ENCODE measurements around the gene CHORDC1. TPM values are rescaled to one million over a fixed set of nuclear protein-coding genes. Genes with fewer than 3 reads are reported as not detected.
A peak's percentile ranks its signal among the peaks of the same experiment; 100 is the strongest.

CHORDC1 gene
- total RNA-seq, 1 experiment from 2014 or later: 88.8 TPM

- intact Hi-C loops (cut with micrococcal nuclease; ENCODE audit: unreplicated experiment) (no loop called here), in situ Hi-C loops (cut with HindIII; ENCODE audit: low pct_unique_long_range_greater_than_20kb, low sequenced_read_pairs) (no loop called here)
- peak overlapping the region; percentile 97 to 100 for H3K4me3 ChIP-seq (ENCODE audit: low read depth in 2 of 2, low read length in 2 of 2)
- peak overlapping the region; percentile 95 for H3K27ac ChIP-seq (ENCODE audit: low read length)
- no peaks in the 10 kb centered on the region for H3K27me3 ChIP-seq (ENCODE audit: control insufficient read depth, insufficient read depth, low read length)
- no peaks in the 10 kb centered on the region; the same call in 1 of the 2 replicates for H3K9me3 ChIP-seq (ENCODE audit: control insufficient read depth, insufficient read depth, low read depth, low read length)
- TF ChIP-seq CTCF (IDR thresholded peaks at IDR 0.05): no peak
- TF ChIP-seq TCF7L2 (IDR thresholded peaks at IDR 0.05; ENCODE audit: low read depth, low read length): no peak
- no peak for TF ChIP-seq POLR2AphosphoS5 (IDR thresholded peaks at IDR 0.05; ENCODE audit: low read depth, low read length)
- TF ChIP-seq SIN3A (IDR thresholded peaks at IDR 0.05; ENCODE audit: borderline replicate concordance, insufficient read depth, low read depth, low read length): no peak
- TF ChIP-seq REST (IDR thresholded peaks at IDR 0.05; ENCODE audit: insufficient read depth in 1 of 2, low read depth in 2 of 2, low read length in 1 of 2): no peak
- POLR2A ChIA-PET: no interaction called here
- DNase-seq (ENCODE audit: low read depth, low spot score) (no peak), ATAC-seq (peak; percentile 36)
- H3K36me3 ChIP-seq (ENCODE audit: control insufficient read depth, insufficient read depth, low read length): peaks cover 16% of the 10 kb centered on the region
- H3K4me1 ChIP-seq (ENCODE audit: control insufficient read depth, insufficient read depth, low read length): peaks cover 25% of the 10 kb centered on the region; the same call in 1 of the 2 replicates
- CTCF ChIA-PET: no interaction called here
- BruUV-seq (replicated peaks): no TSS peak
Observed at GRCh38 chr11:90221803-90222458, 918 bp downstream of the CHORDC1 start.

- H3K4me3 ChIP-seq (ENCODE audit: low read depth in 2 of 2, low read length in 2 of 2): peak overlapping the region; percentile 97 to 100
- peak overlapping the region; percentile 95 for H3K27ac ChIP-seq (ENCODE audit: low read length)
Observed at GRCh38 chr11:90220391-90220790, 2.5 kb downstream of the CHORDC1 start.

More at GRCh38 chr11:90220391-90220790, 2.5 kb downstream of the CHORDC1 start:
- POLR2A ChIA-PET: no interaction called here
- TF ChIP-seq SIN3A (IDR thresholded peaks at IDR 0.05; ENCODE audit: borderline replicate concordance, insufficient read depth, low read depth, low read length) (no peak), CTCF (IDR thresholded peaks at IDR 0.05) (no peak), TCF7L2 (IDR thresholded peaks at IDR 0.05; ENCODE audit: low read depth, low read length) (no peak)
- Histone ChIP-seq H3K9me3 (ENCODE audit: control insufficient read depth, insufficient read depth, low read depth, low read length) (no peaks in the 10 kb centered on the region; the same call in 1 of the 2 replicates), H3K27me3 (ENCODE audit: control insufficient read depth, insufficient read depth, low read length) (no peaks in the 10 kb centered on the region), H3K4me1 (ENCODE audit: control insufficient read depth, insufficient read depth, low read length) (peaks cover 25% of the 10 kb centered on the region; the same call in 1 of the 2 replicates), H3K36me3 (ENCODE audit: control insufficient read depth, insufficient read depth, low read length) (peaks cover 31% of the 10 kb centered on the region)
- intact Hi-C loops (cut with micrococcal nuclease; ENCODE audit: unreplicated experiment) (no loop called here), in situ Hi-C loops (cut with HindIII; ENCODE audit: low pct_unique_long_range_greater_than_20kb, low sequenced_read_pairs) (no loop called here)
- no peak for DNase-seq (ENCODE audit: low read depth, low spot score)
- no peak for ATAC-seq
- BruUV-seq (replicated peaks): no TSS peak
- CTCF ChIA-PET: no interaction called here

Measured in Panc1 (cell line).